Testis (tissue), 3 donors: ENCODE results near the gene MYH15. TPM values are rescaled to one million over a fixed set of nuclear protein-coding genes. Genes with fewer than 3 reads are reported as not detected.

ENCODE experiments used
- DNase-seq: peaks from one replicate; pipeline ENCODE4 v3.0.0-alpha.2; 2019
- H3K27ac ChIP-seq, 2 donors: fragments of 200-600 bp; sonication (generic); one replicate each; pipeline ENCODE4 v1.5.1; 2019
- H3K27me3 ChIP-seq: fragments of 200-600 bp; sonication (generic); one replicate; pipeline ENCODE4 v1.5.1; 2019
- H3K36me3 ChIP-seq: fragments of 200-600 bp; sonication (generic); one replicate; pipeline ENCODE4 v1.5.1; 2017; ENCODE audit warnings: low read depth; ENCODE audit errors: missing control alignments
- H3K4me1 ChIP-seq: fragments of 200-600 bp; sonication (generic); one replicate; pipeline ENCODE4 v1.5.1; 2019
- H3K4me3 ChIP-seq, 2 donors: fragments of 200-600 bp; sonication (generic); one replicate each; pipeline ENCODE4 v1.5.1; 2017 to 2019
- H3K9me3 ChIP-seq: fragments of 200-600 bp; sonication (generic); one replicate; pipeline ENCODE4 v1.5.1; 2017
- POLR2A ChIP-seq: fragments of 450-650 bp; IDR thresholded peaks from one replicate; pipeline ENCODE4 v1.6.1; 2017; ENCODE audit warnings: antibody characterized with exemption, mild to moderate bottlenecking, moderate library complexity
- WGBS, 2 donors: methylation state at CpG; one replicate each; pipeline ENCODE4 v1.1.5; 2018; 5-methylcytosine and 5-hydroxymethylcytosine counted together
- intact Hi-C: fragments of 100-400 bp; cut with DNase I; formaldehyde crosslinking; loops from one replicate; pipeline ENCODE4 v1.15.1; 2023; ENCODE audit warnings: low total_unique reads
- polyA plus RNA-seq: library from polyadenylated mRNA; stranded (reverse); fragments of 350-450 nt; fragmentation: Illumina TruSeq; extraction: RNeasy Lipid Tissue Mini Kit (QIAGEN cat#74804); gene quantifications from one replicate; pipeline ENCODE4 v1.2.3, GENCODE V29; 2014; ENCODE audit warnings: low read depth, low replicate concordance; ENCODE audit not compliant: insufficient read depth
- total RNA-seq, 2 donors: library from RNA; depleted of rRNA; stranded (reverse); fragments of >200 nt; gene quantifications; one replicate each; pipeline ENCODE4 v1.2.3, GENCODE V29; 2016
- TF ChIP-seq, protein P1 (sequence below), 3 experiments: fragments of 450-650 bp in 2 of 3; fragments of 200-600 bp in 1 of 3; sonication (generic) in 1 of 3; IDR thresholded peaks; one replicate each; pipeline ENCODE4 v1.5.1; 2016 to 2019; ENCODE audit warnings: antibody characterized with exemption in 3 of 3, mild to moderate bottlenecking in 2 of 3, moderate library complexity in 1 of 3

MYH15 gene
- total and polyA plus RNA-seq, 3 donors from 2014 or later: 0.91 to 2.2 (median 1.8) TPM

DNA sequence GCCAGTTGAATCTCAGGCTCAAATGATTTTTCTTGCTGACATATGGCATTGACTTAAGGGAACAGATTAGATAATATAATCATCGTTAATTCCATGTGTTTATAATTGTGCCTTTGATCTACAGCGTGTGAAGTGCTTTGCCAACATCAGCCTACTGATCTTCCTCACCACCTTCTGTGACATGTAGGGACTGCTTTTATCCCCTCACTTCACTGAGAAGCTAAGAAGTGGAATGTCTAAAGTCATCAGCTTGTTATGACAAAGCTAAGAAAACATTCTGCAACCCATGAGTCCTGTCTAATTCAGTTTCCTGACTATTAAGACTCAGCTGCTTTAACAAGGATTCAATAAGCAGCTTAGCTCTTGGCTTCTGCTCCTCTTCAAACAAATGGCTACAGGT lies 106.0 kb downstream of the MYH15 start:
- Histone ChIP-seq H3K27me3 (no peaks in the 10 kb centered on the region), H3K4me3 (no peak overlapping the region), H3K36me3 (no peaks in the 10 kb centered on the region), H3K9me3 (no peaks in the 10 kb centered on the region), H3K27ac (no peak overlapping the region), H3K4me1 (no peaks in the 10 kb centered on the region)
- intact Hi-C loops: no loop called here
- no peak for DNase-seq
- TF ChIP-seq, protein P1, sequence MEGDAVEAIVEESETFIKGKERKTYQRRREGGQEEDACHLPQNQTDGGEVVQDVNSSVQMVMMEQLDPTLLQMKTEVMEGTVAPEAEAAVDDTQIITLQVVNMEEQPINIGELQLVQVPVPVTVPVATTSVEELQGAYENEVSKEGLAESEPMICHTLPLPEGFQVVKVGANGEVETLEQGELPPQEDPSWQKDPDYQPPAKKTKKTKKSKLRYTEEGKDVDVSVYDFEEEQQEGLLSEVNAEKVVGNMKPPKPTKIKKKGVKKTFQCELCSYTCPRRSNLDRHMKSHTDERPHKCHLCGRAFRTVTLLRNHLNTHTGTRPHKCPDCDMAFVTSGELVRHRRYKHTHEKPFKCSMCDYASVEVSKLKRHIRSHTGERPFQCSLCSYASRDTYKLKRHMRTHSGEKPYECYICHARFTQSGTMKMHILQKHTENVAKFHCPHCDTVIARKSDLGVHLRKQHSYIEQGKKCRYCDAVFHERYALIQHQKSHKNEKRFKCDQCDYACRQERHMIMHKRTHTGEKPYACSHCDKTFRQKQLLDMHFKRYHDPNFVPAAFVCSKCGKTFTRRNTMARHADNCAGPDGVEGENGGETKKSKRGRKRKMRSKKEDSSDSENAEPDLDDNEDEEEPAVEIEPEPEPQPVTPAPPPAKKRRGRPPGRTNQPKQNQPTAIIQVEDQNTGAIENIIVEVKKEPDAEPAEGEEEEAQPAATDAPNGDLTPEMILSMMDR (IDR thresholded peaks at IDR 0.05): no peak
- no peak for TF ChIP-seq POLR2A
- 54 to 60% methylated on average over 2 of the region's 2 CpGs for WGBS, 2 donors

DNA sequence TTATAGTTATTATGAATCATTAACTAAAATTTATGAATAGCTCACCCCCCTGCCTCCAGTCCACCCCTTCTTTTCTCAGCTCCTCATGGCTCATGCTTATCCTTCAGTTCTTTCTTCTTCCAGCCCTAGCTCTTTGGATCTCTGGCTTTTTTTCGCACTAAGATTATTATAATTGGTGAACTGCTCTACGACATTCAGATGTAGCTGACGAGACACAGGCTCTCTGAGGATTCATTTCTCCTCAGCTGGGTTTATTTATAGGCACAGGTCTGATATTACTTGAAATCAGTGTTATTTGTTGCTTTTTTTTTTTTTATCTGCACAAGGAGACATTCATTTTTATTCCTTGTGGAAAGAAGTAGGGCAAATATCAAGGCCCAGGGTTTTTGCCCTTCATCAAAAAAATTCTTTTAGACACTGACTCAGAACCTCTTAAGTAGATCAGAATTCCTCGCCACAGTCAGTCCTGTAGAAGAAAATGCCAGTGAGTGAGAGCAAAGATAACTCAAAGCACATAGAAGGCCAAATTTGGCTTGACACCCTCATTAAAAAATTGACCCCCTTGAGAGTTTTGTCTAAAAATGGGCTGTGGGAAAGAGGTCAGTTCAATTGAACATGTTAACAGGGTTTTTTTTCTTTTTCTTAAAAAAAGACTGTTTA lies 106.6 kb downstream of the MYH15 start:
- DNase-seq: no peak
- intact Hi-C loops: no loop called here

DNA sequence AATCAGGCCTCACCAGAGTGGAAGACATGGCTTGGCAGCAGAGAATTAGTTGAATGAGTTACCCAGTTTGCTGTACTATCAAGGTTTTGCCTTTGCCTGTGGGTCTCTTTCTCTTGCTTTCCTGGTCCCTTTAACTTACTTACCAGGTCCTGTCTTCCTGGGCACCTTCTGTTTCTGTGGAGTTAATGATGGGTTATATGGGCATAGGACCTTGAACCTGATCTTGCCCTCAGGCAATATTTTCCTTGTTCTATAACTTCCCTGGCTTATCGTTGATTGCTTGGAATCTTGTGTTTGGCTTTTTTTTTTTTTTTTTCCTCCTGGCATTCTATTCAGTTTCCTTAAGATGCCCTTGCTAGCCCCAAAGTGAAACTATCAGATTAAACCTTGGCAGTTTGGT lies 107.2 kb downstream of the MYH15 start:
- 45 to 58% methylated on average over 1 of the region's 1 CpG for WGBS, 2 donors
- Histone ChIP-seq H3K27ac (no peak overlapping the region), H3K4me3 (no peak overlapping the region), H3K27me3 (no peaks in the 10 kb centered on the region), H3K4me1 (no peaks in the 10 kb centered on the region), H3K9me3 (no peaks in the 10 kb centered on the region), H3K36me3 (no peaks in the 10 kb centered on the region)
- no peak for DNase-seq
- TF ChIP-seq POLR2A: no peak
- TF ChIP-seq, protein P1 (IDR thresholded peaks at IDR 0.05): no peak
- intact Hi-C loops: no loop called here

More for the DNA sequence above, 106.6 kb downstream of the MYH15 start:
- no peak for TF ChIP-seq POLR2A
- TF ChIP-seq, protein P1 (IDR thresholded peaks at IDR 0.05): no peak
- 65 to 75% methylated on average over 4 of the region's 4 CpGs for WGBS, 2 donors
- Histone ChIP-seq H3K4me3 (no peak overlapping the region), H3K27me3 (no peaks in the 10 kb centered on the region), H3K4me1 (no peaks in the 10 kb centered on the region), H3K36me3 (no peaks in the 10 kb centered on the region), H3K9me3 (no peaks in the 10 kb centered on the region), H3K27ac (no peak overlapping the region)

DNA sequence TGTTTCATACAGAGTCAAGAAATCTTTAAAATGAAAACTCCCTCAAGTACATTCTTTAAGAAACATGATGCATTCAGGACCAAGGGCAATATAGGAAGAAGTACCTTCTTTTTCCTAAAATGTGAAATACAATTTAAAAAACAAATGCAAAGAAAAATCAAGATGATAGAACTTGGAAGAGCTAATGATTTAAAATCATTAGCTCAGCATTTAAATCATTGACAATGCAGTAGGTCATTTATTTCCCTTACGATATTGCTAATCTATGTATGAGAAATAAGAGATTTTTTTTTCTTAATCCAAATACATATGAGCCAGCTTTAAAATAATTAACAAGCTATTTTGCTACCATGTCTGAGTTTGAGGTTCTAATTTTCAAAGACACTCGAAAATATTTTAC lies 108.6 kb downstream of the MYH15 start:
- Histone ChIP-seq H3K4me3 (no peak overlapping the region), H3K9me3 (no peaks in the 10 kb centered on the region), H3K27me3 (no peaks in the 10 kb centered on the region), H3K36me3 (no peaks in the 10 kb centered on the region), H3K4me1 (no peaks in the 10 kb centered on the region), H3K27ac (no peak overlapping the region)
- intact Hi-C loops: no loop called here
- no peak for DNase-seq
- 92 to 93% methylated on average over 2 of the region's 2 CpGs for WGBS, 2 donors
- TF ChIP-seq, protein P1 (IDR thresholded peaks at IDR 0.05): no peak
- no peak for TF ChIP-seq POLR2A

DNA sequence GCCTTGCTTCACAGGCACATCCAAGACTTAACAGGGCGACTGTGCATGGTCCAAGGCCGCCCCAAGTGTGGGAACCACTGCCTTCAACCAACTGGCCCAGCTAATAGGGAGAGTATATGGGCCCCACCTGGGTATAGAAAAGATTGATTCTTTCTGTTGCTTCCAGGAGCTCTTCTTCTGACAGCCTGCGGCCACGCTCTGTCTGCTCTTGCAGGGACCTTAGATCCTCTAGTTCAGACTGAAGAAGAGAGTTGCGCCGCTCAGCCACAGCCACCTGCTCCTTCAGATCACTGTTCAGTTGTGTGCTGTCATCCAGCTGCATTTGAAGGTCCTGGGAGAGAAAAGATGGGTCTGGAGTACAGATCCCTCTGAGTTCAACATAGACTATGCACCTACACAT lies 111.9 kb downstream of the MYH15 start:
- 90 to 96% methylated on average over 6 of the region's 6 CpGs for WGBS, 2 donors
- H3K36me3 ChIP-seq: no peaks in the 10 kb centered on the region
- intact Hi-C loops: no loop called here
- TF ChIP-seq, protein P1 (IDR thresholded peaks at IDR 0.05): no peak
- no peak for TF ChIP-seq POLR2A
- no peak overlapping the region for H3K4me3 ChIP-seq
- no peaks in the 10 kb centered on the region for H3K4me1 ChIP-seq
- DNase-seq: no peak
- no peaks in the 10 kb centered on the region for H3K9me3 ChIP-seq
- no peak overlapping the region for H3K27ac ChIP-seq
- H3K27me3 ChIP-seq: no peaks in the 10 kb centered on the region
